HepG2 (cell line): ENCODE measurements around the gene CASP12. TPM values are rescaled to one million over a fixed set of nuclear protein-coding genes. Genes with fewer than 3 reads are reported as not detected.

Source experiments
- polyA plus RNA-seq, 8 experiments: library from polyadenylated mRNA; depleted of rRNA in 3 of 8; stranded (reverse) in 7 of 8; unstranded in 1 of 8; fragments of >200 nt; fragmentation: Illumina TruSeq in 4 of 8; extraction: Trizol in 4 of 8; gene quantifications; 2 replicates each; pipeline versions ENCODE4 v1.2.1 to v1.2.3, GENCODE V29; 2011 to 2016; ENCODE audit warnings: low read depth in 4 of 8, missing spikeins in 1 of 8, mixed read lengths in 1 of 8; ENCODE audit not compliant: insufficient read depth in 1 of 8
- small RNA-seq, 3 experiments: library from RNA; depleted of rRNA; stranded (forward); fragments of <200 nt; gene quantifications; one replicate each; pipeline ENCODE3, GENCODE V24; 2012; ENCODE audit warnings: low read depth in 2 of 3, low replicate concordance in 1 of 3; ENCODE audit not compliant: insufficient read length in 3 of 3, insufficient read depth in 2 of 3
- total RNA-seq, 5 experiments: library from RNA; depleted of rRNA; stranded (reverse); fragments of >200 nt; fragmentation: Illumina TruSeq; extraction: Trizol; gene quantifications; 2 replicates each; pipeline ENCODE4 v1.2.3, GENCODE V29; 2016; ENCODE audit warnings: low read depth in 1 of 5

CASP12 gene
- total and polyA plus RNA-seq, 2 of the 13 experiments (the other 11 are each of a cell fraction or from before 2014, with no cell fraction given): not detected

Small RNA genes lying within 50 kb of the gene (small RNA-seq; reads per million reads assigned to genes)
- 0 reads per million in 3 experiments for gene AP002004.1

Other genes starting within 250 kb of the CASP12 start
- gene CASP4, start 70.1 kb upstream of the CASP12 start, total RNA-seq (2016; rRNA removed; fragmentation: Illumina TruSeq; extraction: Trizol): 69.8 and 98.1 TPM in 2 replicates
- gene CASP4, start 70.1 kb upstream of the CASP12 start, polyA plus RNA-seq (2011; rRNA removed): 51.6 and 56.4 TPM in 2 replicates
- not detected in 2 replicates for gene CASP5, start 124.7 kb upstream of the CASP12 start, total RNA-seq (2016; rRNA removed; fragmentation: Illumina TruSeq; extraction: Trizol)
- not detected in 2 replicates for gene CASP5, start 124.7 kb upstream of the CASP12 start, polyA plus RNA-seq (2011; rRNA removed)
- 5.2 and 6.6 TPM in 2 replicates for gene CASP1, start 136.7 kb upstream of the CASP12 start, total RNA-seq (2016; rRNA removed; fragmentation: Illumina TruSeq; extraction: Trizol)
- gene CASP1, start 136.7 kb upstream of the CASP12 start, polyA plus RNA-seq (2011; rRNA removed): 0.34 and 0.85 TPM in 2 replicates
- 0.53 TPM in 1 of 2 replicates, not detected in the other for gene CARD16, start 146.9 kb upstream of the CASP12 start, total RNA-seq (2016; rRNA removed; fragmentation: Illumina TruSeq; extraction: Trizol)
- gene CARD16, start 146.9 kb upstream of the CASP12 start, polyA plus RNA-seq (2011; rRNA removed): 0.34 and 0.48 TPM in 2 replicates
- gene CARD18, start 241.3 kb upstream of the CASP12 start, total RNA-seq (2016; rRNA removed; fragmentation: Illumina TruSeq; extraction: Trizol): not detected in 2 replicates
- gene CARD18, start 241.3 kb upstream of the CASP12 start, polyA plus RNA-seq (2011; rRNA removed): not detected in 2 replicates